GM20000 (cell line): ENCODE measurements around the gene PDE6G.
A peak's percentile ranks its signal among the peaks of the same experiment; 100 is the strongest.
"Not testable (repeated sequence)": the region's sequence is repeated elsewhere in the genome, so short reads cannot be mapped to it uniquely, and the experiment has no call there.

ENCODE experiments used
- DNase-seq: peaks from one replicate; pipeline ENCODE4 v3.0.0; 2012; ENCODE audit warnings: low spot score
- CTCF ChIP-seq: IDR thresholded peaks from 2 replicates; pipeline ENCODE4 v1.5.1; 2012; ENCODE audit warnings: mild to moderate bottlenecking, control low read depth; ENCODE audit errors: extremely low read depth, missing control alignments

PDE6G gene

GRCh38 chr17:81680150-81680549, 23.8 kb upstream of the PDE6G start:
- no peak for TF ChIP-seq CTCF
- no peak for DNase-seq

GRCh38 chr17:81676906-81677305, 20.6 kb upstream of the PDE6G start:
- no peak for TF ChIP-seq CTCF
- DNase-seq: no peak

GRCh38 chr17:81675515-81676221, 19.3 kb upstream of the PDE6G start:
- TF ChIP-seq CTCF: peak; percentile 27
- not testable (repeated sequence) for DNase-seq

GRCh38 chr17:81673561-81674258, 17.4 kb upstream of the PDE6G start:
- DNase-seq: no peak
- no peak for TF ChIP-seq CTCF

- no peak for TF ChIP-seq CTCF
- DNase-seq: no peak
Observed at GRCh38 chr17:81672954-81673353, 16.6 kb upstream of the PDE6G start.

GRCh38 chr17:81672504-81672903, 16.2 kb upstream of the PDE6G start:
- no peak for TF ChIP-seq CTCF
- no peak for DNase-seq

GRCh38 chr17:81667754-81668153, 11.4 kb upstream of the PDE6G start:
- TF ChIP-seq CTCF: no peak
- no peak for DNase-seq
